Measurements from ENCODE around the gene MTUS2. TPM values are rescaled to one million over a fixed set of nuclear protein-coding genes. Genes with fewer than 3 reads are reported as not detected.

MTUS2 gene
- total and polyA plus RNA-seq, 2 donors (not counting 3 experiments of a cell fraction or from before 2014, with no cell fraction given) = not detected

DNA sequence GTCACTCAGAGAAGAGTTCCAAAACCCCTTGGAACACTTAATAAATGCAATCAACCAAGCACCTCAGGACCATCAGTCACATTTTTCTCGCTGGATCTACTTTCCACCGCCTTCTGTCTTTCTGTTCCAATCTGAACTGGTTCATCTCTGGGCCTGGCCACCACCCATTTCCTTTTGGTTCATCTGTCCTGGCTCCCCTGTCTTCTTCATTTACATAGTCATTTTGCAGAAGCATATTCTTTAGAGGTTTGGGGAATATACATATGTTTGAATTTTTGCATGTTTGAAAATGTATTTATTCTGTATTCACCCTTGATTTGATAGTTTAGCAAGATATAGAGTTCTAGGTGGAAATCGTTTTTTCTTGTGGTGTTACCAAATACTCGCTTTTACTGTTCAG, 188.2 kb downstream of the MTUS2 start:
- dilution Hi-C loops (cut with MboI; ENCODE audit: extremely low pct_ligation_motif_present, low sequenced_read_pairs) = no loop called here
- POLR2A ChIA-PET = no interaction called here
- CTCF ChIA-PET = no interaction called here

More for the DNA sequence above, 188.2 kb downstream of the MTUS2 start:
- H3K4me2 ChIP-seq (ENCODE audit: insufficient read depth, low read length) = no peak overlapping the region
- H3K9me3 ChIP-seq (replicated peaks; ENCODE audit: control insufficient read depth, insufficient read depth, low read length) = no peaks in the 10 kb centered on the region
- H3K27ac ChIP-seq (ENCODE audit: insufficient read depth, low read depth, low read length) = no peak overlapping the region
- FAIRE-seq (no peak), DNase-seq (ENCODE audit: low read depth, low spot score) (no peak)
- no peak overlapping the region for H2AFZ ChIP-seq (ENCODE audit: low read depth, low read length)
- TF ChIP-seq EZH2 (IDR thresholded peaks at IDR 0.05; ENCODE audit: borderline replicate concordance, low read depth, low read length, severe bottlenecking) = no peak
- no peak for TF ChIP-seq GATA2 (IDR thresholded peaks at IDR 0.05; ENCODE audit: insufficient read depth, insufficient read length, low read depth, low read length)
- TF ChIP-seq POLR2AphosphoS5 (IDR thresholded peaks at IDR 0.05; ENCODE audit: insufficient read depth, low read depth, low read length) = no peak
- TF ChIP-seq POLR2A (IDR thresholded peaks at IDR 0.05; ENCODE audit: low read depth, low read length) = no peak
- TF ChIP-seq, protein P1, sequence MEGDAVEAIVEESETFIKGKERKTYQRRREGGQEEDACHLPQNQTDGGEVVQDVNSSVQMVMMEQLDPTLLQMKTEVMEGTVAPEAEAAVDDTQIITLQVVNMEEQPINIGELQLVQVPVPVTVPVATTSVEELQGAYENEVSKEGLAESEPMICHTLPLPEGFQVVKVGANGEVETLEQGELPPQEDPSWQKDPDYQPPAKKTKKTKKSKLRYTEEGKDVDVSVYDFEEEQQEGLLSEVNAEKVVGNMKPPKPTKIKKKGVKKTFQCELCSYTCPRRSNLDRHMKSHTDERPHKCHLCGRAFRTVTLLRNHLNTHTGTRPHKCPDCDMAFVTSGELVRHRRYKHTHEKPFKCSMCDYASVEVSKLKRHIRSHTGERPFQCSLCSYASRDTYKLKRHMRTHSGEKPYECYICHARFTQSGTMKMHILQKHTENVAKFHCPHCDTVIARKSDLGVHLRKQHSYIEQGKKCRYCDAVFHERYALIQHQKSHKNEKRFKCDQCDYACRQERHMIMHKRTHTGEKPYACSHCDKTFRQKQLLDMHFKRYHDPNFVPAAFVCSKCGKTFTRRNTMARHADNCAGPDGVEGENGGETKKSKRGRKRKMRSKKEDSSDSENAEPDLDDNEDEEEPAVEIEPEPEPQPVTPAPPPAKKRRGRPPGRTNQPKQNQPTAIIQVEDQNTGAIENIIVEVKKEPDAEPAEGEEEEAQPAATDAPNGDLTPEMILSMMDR (IDR thresholded peaks at IDR 0.05; ENCODE audit: extremely low read depth in 1 of 2, insufficient read depth in 1 of 2, low read depth in 1 of 2, low read length in 2 of 2) = no peak
- TF ChIP-seq, protein P2, sequence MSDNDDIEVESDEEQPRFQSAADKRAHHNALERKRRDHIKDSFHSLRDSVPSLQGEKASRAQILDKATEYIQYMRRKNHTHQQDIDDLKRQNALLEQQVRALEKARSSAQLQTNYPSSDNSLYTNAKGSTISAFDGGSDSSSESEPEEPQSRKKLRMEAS (IDR thresholded peaks at IDR 0.05; ENCODE audit: insufficient read depth, insufficient read length) = no peak
- TF ChIP-seq FOS (IDR thresholded peaks at IDR 0.05; ENCODE audit: borderline replicate concordance, insufficient read depth, low read length) = no peak
- TF ChIP-seq MYC (IDR thresholded peaks at IDR 0.05; ENCODE audit: low read depth, low read length) = no peak
- no peak for TF ChIP-seq JUN (IDR thresholded peaks at IDR 0.05; ENCODE audit: borderline replicate concordance, insufficient read depth, insufficient read length, low read depth)
- no peaks in the 10 kb centered on the region for H3K27me3 ChIP-seq (ENCODE audit: control insufficient read depth in 2 of 2, insufficient read depth in 2 of 2, low read length in 2 of 2)
- no peaks in the 10 kb centered on the region for H3K79me2 ChIP-seq (ENCODE audit: control insufficient read depth, insufficient read depth, low read length)
- no peaks in the 10 kb centered on the region for H4K20me1 ChIP-seq (replicated peaks; ENCODE audit: control insufficient read depth, extremely low read depth, insufficient read depth, low read length)
- no TSS peak for BruUV-seq (replicated peaks)
- intact Hi-C loops (cut with micrococcal nuclease) = no loop called here
- H3K4me1 ChIP-seq (ENCODE audit: control insufficient read depth, extremely low read depth, insufficient read depth, low read length) = no peaks in the 10 kb centered on the region
- no peak overlapping the region for H3K4me3 ChIP-seq (replicated peaks in 1 of 3; ENCODE audit: insufficient read depth in 1 of 3, low read depth in 1 of 3, low read length in 3 of 3)
- H3K36me3 ChIP-seq (ENCODE audit: control insufficient read depth in 2 of 2, extremely low read depth in 1 of 2, insufficient read depth in 2 of 2, low read length in 2 of 2) = no peaks in the 10 kb centered on the region
- no peak overlapping the region for H3K9ac ChIP-seq (replicated peaks; ENCODE audit: extremely low read depth, insufficient read depth, low read length)
- H3K9me1 ChIP-seq (replicated peaks; ENCODE audit: control insufficient read depth, extremely low read depth, insufficient read depth, low read length) = no peaks in the 10 kb centered on the region
